ENCODE measurements around the gene SH3GL2. TPM values are rescaled to one million over a fixed set of nuclear protein-coding genes. Genes with fewer than 3 reads are reported as not detected.

The SH3GL2 gene
- total RNA-seq, 1 donor from 2014 or later = 3.2 TPM

GRCh38 chr9:17630531-17630949, 51.7 kb downstream of the SH3GL2 start:
- intact Hi-C loops (cut with DNase I) = no loop called here
- ATAC-seq = no peak
- Histone ChIP-seq H3K36me3 (no peaks in the 10 kb centered on the region), H3K27ac (no peak overlapping the region), H3K27me3 (no peaks in the 10 kb centered on the region), H3K4me3 (no peak overlapping the region), H3K4me1 (no peaks in the 10 kb centered on the region), H3K9me3 (no peaks in the 10 kb centered on the region)
- DNase-seq = no peak
- TF ChIP-seq CTCF (IDR thresholded peaks at IDR 0.05) = no peak

GRCh38 chr9:17631396-17631795, 52.5 kb downstream of the SH3GL2 start:
- no peak for TF ChIP-seq CTCF (IDR thresholded peaks at IDR 0.05)
- Histone ChIP-seq H3K9me3 (no peaks in the 10 kb centered on the region), H3K4me3 (no peak overlapping the region), H3K27me3 (no peaks in the 10 kb centered on the region), H3K27ac (no peak overlapping the region), H3K4me1 (no peaks in the 10 kb centered on the region), H3K36me3 (no peaks in the 10 kb centered on the region)
- no peak for ATAC-seq
- DNase-seq = no peak
- intact Hi-C loops (cut with DNase I) = no loop called here

GRCh38 chr9:17632994-17633393, 54.1 kb downstream of the SH3GL2 start:
- intact Hi-C loops (cut with DNase I) = no loop called here
- no peak for DNase-seq
- no peaks in the 10 kb centered on the region for H3K36me3 ChIP-seq
- no peaks in the 10 kb centered on the region for H3K9me3 ChIP-seq
- no peak overlapping the region for H3K27ac ChIP-seq
- ATAC-seq = no peak
- H3K4me3 ChIP-seq = no peak overlapping the region
- H3K4me1 ChIP-seq = no peaks in the 10 kb centered on the region
- no peak for TF ChIP-seq CTCF (IDR thresholded peaks at IDR 0.05)
- H3K27me3 ChIP-seq = no peaks in the 10 kb centered on the region

- DNase-seq (no peak), ATAC-seq (no peak)
- H3K27ac ChIP-seq = no peak overlapping the region
- no peaks in the 10 kb centered on the region for H3K36me3 ChIP-seq
- no peaks in the 10 kb centered on the region for H3K9me3 ChIP-seq
- H3K4me1 ChIP-seq = no peaks in the 10 kb centered on the region
- no peak for TF ChIP-seq CTCF (IDR thresholded peaks at IDR 0.05)
- H3K27me3 ChIP-seq = no peaks in the 10 kb centered on the region
- H3K4me3 ChIP-seq = no peak overlapping the region
- intact Hi-C loops (cut with DNase I) = no loop called here
Measured at GRCh38 chr9:17635115-17635890, 56.4 kb downstream of the SH3GL2 start.

GRCh38 chr9:17636349-17636748, 57.5 kb downstream of the SH3GL2 start:
- Histone ChIP-seq H3K27ac (no peak overlapping the region), H3K9me3 (no peaks in the 10 kb centered on the region), H3K4me1 (no peaks in the 10 kb centered on the region), H3K27me3 (no peaks in the 10 kb centered on the region), H3K36me3 (no peaks in the 10 kb centered on the region), H3K4me3 (no peak overlapping the region)
- DNase-seq (no peak), ATAC-seq (no peak)
- intact Hi-C loops (cut with DNase I) = no loop called here
- no peak for TF ChIP-seq CTCF (IDR thresholded peaks at IDR 0.05)

Data from upper lobe of right lung (tissue), 1 donor.